HUES6 (cell line): Measurements from ENCODE around the gene KIF7.
"Not testable (repeated sequence)": the region's sequence is repeated elsewhere in the genome, so short reads cannot be mapped to it uniquely, and the experiment has no call there.

Source experiments
- H3K27ac ChIP-seq: 2 replicates; pipeline ENCODE4 v1.7.0; 2013; ENCODE audit warnings: low read depth, mild to moderate bottlenecking, low read length, inconsistent platforms
- H3K27me3 ChIP-seq: 2 replicates; pipeline ENCODE4 v1.6.1; 2013; ENCODE audit warnings: low read length; ENCODE audit not compliant: control insufficient read depth, insufficient read depth
- H3K36me3 ChIP-seq: 2 replicates; pipeline ENCODE4 v1.6.1; 2013; ENCODE audit warnings: low read length; ENCODE audit not compliant: control insufficient read depth, insufficient read depth
- H3K4me1 ChIP-seq: 2 replicates; pipeline ENCODE4 v1.6.1; 2013; ENCODE audit warnings: low read length; ENCODE audit not compliant: control insufficient read depth, insufficient read depth
- H3K4me3 ChIP-seq: 2 replicates; pipeline ENCODE4 v1.5.1; 2013; ENCODE audit warnings: low read depth, low read length
- H3K9ac ChIP-seq: one replicate; pipeline ENCODE4 v1.6.1; 2013; ENCODE audit warnings: mild to moderate bottlenecking, low read length
- H3K9me3 ChIP-seq: 2 replicates; pipeline ENCODE4 v1.6.1; 2013; ENCODE audit warnings: low read depth, low read length; ENCODE audit not compliant: control insufficient read depth, insufficient read depth

The KIF7 gene, protein sequence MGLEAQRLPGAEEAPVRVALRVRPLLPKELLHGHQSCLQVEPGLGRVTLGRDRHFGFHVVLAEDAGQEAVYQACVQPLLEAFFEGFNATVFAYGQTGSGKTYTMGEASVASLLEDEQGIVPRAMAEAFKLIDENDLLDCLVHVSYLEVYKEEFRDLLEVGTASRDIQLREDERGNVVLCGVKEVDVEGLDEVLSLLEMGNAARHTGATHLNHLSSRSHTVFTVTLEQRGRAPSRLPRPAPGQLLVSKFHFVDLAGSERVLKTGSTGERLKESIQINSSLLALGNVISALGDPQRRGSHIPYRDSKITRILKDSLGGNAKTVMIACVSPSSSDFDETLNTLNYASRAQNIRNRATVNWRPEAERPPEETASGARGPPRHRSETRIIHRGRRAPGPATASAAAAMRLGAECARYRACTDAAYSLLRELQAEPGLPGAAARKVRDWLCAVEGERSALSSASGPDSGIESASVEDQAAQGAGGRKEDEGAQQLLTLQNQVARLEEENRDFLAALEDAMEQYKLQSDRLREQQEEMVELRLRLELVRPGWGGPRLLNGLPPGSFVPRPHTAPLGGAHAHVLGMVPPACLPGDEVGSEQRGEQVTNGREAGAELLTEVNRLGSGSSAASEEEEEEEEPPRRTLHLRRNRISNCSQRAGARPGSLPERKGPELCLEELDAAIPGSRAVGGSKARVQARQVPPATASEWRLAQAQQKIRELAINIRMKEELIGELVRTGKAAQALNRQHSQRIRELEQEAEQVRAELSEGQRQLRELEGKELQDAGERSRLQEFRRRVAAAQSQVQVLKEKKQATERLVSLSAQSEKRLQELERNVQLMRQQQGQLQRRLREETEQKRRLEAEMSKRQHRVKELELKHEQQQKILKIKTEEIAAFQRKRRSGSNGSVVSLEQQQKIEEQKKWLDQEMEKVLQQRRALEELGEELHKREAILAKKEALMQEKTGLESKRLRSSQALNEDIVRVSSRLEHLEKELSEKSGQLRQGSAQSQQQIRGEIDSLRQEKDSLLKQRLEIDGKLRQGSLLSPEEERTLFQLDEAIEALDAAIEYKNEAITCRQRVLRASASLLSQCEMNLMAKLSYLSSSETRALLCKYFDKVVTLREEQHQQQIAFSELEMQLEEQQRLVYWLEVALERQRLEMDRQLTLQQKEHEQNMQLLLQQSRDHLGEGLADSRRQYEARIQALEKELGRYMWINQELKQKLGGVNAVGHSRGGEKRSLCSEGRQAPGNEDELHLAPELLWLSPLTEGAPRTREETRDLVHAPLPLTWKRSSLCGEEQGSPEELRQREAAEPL (N-terminal part only)

GRCh38 chr15:89654847-89655805, at the start of gene KIF7:
Gene KIF7, minus strand, starts transcription at chr15:89655467. Its CDS starts 2,537 bp downstream, at chr15:89652930.
- Histone ChIP-seq H3K27ac (no peak within 1 kb of the TSS), H3K36me3 (peaks cover 11% of the 10 kb centered on the region), H3K9ac (peak within 1 kb of the TSS; percentile 62), H3K4me1 (peaks cover 4% of the 10 kb centered on the region; the same call in 1 of the 2 replicates), H3K27me3 (peaks cover under 1% of the 10 kb centered on the region; the same call in 1 of the 2 replicates), H3K9me3 (no peaks in the 10 kb centered on the region), H3K4me3 (peak within 1 kb of the TSS; percentile 77)

GRCh38 chr15:89704411-89704810, 49.1 kb upstream of the KIF7 start:
- Histone ChIP-seq H3K4me3 (no peak overlapping the region), H3K36me3 (no peaks in the 10 kb centered on the region)

DNA sequence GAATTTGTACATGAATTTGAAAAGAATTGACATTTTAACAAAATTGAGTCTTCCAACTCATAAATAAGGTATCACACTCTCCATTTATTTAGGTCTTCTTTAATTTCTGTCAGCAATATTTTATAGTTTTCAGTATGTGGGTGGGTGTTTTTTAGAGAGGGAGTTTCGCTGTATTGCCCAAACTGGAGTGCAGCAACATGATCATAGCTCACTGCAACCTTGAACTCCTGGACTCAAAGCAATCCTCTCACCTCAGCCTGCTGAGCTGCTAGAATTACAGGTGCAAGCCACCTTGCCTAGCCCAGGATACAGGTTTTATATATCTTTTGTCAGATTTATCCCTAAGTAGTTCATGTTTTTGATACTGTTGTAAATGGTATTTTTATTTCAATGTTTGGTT, 39.9 kb upstream of the KIF7 start:
- H3K4me1 ChIP-seq = 0 out of 2 replicates have a peak, but pooled peaks cover 3% of the 10 kb centered on the region
- H3K9me3 ChIP-seq = no peaks in the 10 kb centered on the region
- H3K4me3 ChIP-seq = no peak overlapping the region
- no peaks in the 10 kb centered on the region for H3K36me3 ChIP-seq
- H3K9ac ChIP-seq = no peak overlapping the region
- H3K27me3 ChIP-seq = no peaks in the 10 kb centered on the region
- H3K27ac ChIP-seq = no peak overlapping the region

More at GRCh38 chr15:89704411-89704810, 49.1 kb upstream of the KIF7 start:
- Histone ChIP-seq H3K9me3 (no peaks in the 10 kb centered on the region), H3K27me3 (0 out of 2 replicates have a peak, but pooled peaks cover 3% of the 10 kb centered on the region), H3K9ac (no peak overlapping the region), H3K4me1 (no peaks in the 10 kb centered on the region), H3K27ac (no peak overlapping the region)

DNA sequence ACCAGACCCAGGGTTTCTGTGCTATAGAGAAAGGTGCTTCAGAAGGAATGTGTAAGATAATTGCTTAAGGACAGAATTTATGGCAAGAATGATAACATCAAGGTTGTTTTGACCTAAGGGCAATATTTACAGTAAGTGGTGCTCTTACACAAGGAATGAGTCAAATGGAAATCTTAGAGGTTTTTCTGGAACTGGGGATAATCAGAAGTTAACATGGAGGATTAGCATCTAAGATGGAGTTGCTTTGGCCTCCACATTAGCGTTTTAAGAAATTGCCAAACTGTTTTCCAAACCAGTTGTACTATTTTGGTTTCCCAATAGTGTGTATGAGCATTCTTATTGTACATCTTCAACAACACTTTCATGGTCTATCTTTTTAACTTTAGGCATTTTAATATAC, 38.4 kb upstream of the KIF7 start:
- H3K9me3 ChIP-seq = no peaks in the 10 kb centered on the region
- no peak overlapping the region for H3K27ac ChIP-seq
- no peak overlapping the region for H3K4me3 ChIP-seq
- H3K36me3 ChIP-seq = no peaks in the 10 kb centered on the region
- no peak overlapping the region for H3K9ac ChIP-seq
- H3K27me3 ChIP-seq = no peaks in the 10 kb centered on the region
- H3K4me1 ChIP-seq = 0 out of 2 replicates have a peak, but pooled peaks cover 3% of the 10 kb centered on the region

GRCh38 chr15:89693091-89693490, 37.8 kb upstream of the KIF7 start:
- H3K4me1 ChIP-seq = 0 out of 2 replicates have a peak, but pooled peaks cover 3% of the 10 kb centered on the region
- no peaks in the 10 kb centered on the region for H3K36me3 ChIP-seq
- no peak overlapping the region for H3K27ac ChIP-seq
- H3K4me3 ChIP-seq = no peak overlapping the region
- H3K27me3 ChIP-seq = no peaks in the 10 kb centered on the region
- H3K9me3 ChIP-seq = no peaks in the 10 kb centered on the region
- no peak overlapping the region for H3K9ac ChIP-seq

DNA sequence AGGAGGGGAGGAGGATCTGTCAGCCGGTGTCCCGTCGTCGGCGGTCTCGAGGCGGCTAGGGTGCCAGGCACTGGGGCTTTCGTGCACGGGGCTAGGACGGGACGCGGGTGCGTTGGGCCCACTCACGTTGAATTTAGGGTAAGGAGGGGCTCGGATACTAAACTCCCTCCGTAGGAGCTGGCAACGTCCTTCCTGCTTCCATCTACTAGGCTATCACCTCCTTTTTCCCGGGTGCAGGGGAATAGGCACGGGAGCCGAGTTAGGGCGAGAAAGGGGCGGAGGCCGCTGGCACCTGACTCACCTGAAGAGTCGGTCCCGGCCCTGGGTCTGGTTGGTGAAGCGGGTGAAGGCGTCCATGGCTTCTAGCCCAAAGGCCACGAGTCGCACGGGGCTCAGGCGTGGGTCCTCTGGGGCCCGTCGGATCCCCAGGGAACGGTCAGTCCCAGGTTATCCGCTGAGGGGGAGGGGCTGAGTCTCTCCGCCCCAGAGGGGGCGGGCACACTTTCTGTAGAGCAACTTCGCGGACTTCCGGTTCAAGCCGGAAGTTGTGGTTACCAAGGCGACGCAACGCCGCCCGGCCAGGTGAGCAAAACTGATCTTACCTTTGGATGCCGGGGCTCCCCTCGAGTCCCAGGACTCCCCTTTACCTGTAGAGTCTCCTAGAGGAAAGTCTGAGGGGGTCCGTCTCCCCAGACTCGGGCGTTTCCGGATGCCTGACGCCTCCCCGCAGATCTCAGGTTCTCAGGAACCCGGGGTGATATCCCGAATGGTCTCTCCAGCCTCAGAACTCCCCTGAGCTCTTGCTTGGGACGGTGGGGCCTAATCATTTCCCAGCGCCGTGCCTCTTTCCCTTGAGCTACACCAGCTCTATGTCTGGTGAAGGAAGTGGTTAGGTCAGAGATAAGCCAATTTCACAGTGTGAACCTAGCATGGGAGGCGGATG, 35.3 kb upstream of the KIF7 start, which contains the start of the genes PEX11A and WDR93:
PEX11A (minus strand) TSS at position 479 of the 943 bp plus-strand sequence; CDS start at position 357, 122 bp downstream.
WDR93 (plus strand) TSS at position 536 of the 943 bp plus-strand sequence. CDS start 10,936 bp downstream, outside the sequence.
- 0 out of 2 replicates have a peak, but pooled peaks cover 3% of the 10 kb centered on the region for H3K4me1 ChIP-seq
- H3K9ac ChIP-seq = no peak within 1 kb of the TSS
- H3K27me3 ChIP-seq = no peaks in the 10 kb centered on the region
- no peak within 1 kb of the TSS for H3K27ac ChIP-seq
- H3K9me3 ChIP-seq = no peaks in the 10 kb centered on the region
- H3K36me3 ChIP-seq = no peaks in the 10 kb centered on the region
- H3K4me3 ChIP-seq = peak within 1 kb of the TSS; percentile 90

GRCh38 chr15:89689930-89690275, 34.6 kb upstream of the KIF7 start:
- not testable (repeated sequence) for H3K4me1 ChIP-seq, H3K9ac ChIP-seq, H3K36me3 ChIP-seq, H3K9me3 ChIP-seq, H3K27me3 ChIP-seq, H3K27ac ChIP-seq
- H3K4me3 ChIP-seq = peak overlapping the region; percentile 90

DNA sequence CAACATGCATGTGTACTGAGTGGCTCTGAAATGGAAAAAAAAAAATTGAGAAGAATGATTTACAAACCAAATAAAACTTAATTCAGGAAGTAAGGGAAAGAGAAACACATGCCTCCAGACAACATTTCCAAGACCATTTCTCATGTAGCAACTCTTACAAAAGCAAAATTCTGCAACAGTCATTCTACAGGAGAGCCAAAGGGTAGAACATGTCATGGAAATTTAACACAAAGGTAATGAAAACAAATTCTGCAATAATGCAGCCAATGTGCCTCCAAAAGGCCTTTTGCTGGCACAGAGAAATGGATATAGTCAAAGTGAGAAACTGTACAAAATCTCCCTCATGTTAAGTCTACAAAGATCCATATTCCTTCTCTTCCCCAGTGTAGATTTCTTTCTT, 31.3 kb upstream of the KIF7 start:
- Histone ChIP-seq H3K27me3 (no peaks in the 10 kb centered on the region), H3K36me3 (no peaks in the 10 kb centered on the region), H3K4me1 (0 out of 2 replicates have a peak, but pooled peaks cover 3% of the 10 kb centered on the region), H3K4me3 (no peak overlapping the region), H3K9ac (no peak overlapping the region), H3K9me3 (no peaks in the 10 kb centered on the region), H3K27ac (no peak overlapping the region)

- Histone ChIP-seq H3K36me3 (no peaks in the 10 kb centered on the region), H3K4me3 (no peak overlapping the region), H3K27ac (no peak overlapping the region), H3K27me3 (no peaks in the 10 kb centered on the region), H3K4me1 (0 out of 2 replicates have a peak, but pooled peaks cover 2% of the 10 kb centered on the region), H3K9ac (no peak overlapping the region), H3K9me3 (no peaks in the 10 kb centered on the region)
Measured at GRCh38 chr15:89685995-89686394, 30.7 kb upstream of the KIF7 start.
